NCI-H146 (cell line): ENCODE data around the gene DGCR8.

Source experiments
- DNase-seq: peaks from one replicate; lab custom pipeline; 2025; lab: John Stamatoyannopoulos, UW

The DGCR8 gene

DNA sequence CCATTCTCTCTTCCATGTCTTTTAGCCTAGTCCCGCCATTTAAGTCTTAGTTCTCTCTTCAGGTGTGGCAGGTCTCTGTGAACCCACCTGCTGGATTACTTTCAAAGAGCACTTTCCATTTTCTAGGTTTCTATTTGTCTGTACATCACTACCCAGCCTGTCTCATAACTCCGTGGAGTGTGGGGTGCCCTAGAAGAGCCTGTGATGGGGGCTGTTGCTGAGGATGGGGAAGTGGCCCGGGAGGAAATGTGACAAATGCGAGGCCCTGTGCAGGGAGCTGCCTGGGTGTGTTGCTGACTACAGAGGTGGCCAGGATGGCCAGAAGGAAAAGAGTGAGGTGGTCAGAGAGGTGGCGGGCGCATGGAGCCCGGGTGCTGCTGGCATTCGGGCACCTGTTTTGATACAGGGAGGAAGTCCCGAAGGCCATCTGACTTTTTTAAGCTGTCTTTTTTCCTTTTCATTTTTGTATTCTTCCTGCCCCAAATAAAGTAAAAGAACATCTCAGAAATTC lies 10.7 kb downstream of the DGCR8 start:
- DNase-seq: no peak

GRCh38 chr22:20091690-20092476 lies 11.8 kb downstream of the DGCR8 start:
- no peak for DNase-seq

DNA sequence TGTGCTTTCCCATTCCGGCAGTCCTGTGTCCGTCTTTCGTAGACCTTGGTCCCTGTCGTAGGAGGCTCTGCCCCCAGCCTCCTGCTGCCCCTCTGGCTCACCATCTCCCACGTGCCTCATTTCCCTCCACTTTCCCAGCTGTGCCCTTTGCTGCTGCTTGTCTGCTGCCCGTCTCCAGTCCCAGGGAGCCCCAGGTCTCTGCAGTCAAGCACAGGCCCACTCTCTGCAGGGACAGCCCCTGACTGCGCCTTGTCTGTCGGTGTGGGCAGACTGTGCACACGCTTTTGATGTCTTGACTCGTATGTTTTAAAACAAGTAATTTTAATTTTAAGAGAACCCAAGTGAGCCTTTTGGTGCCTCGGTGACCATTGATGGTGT lies 12.4 kb downstream of the DGCR8 start:
- DNase-seq: no peak

DNA sequence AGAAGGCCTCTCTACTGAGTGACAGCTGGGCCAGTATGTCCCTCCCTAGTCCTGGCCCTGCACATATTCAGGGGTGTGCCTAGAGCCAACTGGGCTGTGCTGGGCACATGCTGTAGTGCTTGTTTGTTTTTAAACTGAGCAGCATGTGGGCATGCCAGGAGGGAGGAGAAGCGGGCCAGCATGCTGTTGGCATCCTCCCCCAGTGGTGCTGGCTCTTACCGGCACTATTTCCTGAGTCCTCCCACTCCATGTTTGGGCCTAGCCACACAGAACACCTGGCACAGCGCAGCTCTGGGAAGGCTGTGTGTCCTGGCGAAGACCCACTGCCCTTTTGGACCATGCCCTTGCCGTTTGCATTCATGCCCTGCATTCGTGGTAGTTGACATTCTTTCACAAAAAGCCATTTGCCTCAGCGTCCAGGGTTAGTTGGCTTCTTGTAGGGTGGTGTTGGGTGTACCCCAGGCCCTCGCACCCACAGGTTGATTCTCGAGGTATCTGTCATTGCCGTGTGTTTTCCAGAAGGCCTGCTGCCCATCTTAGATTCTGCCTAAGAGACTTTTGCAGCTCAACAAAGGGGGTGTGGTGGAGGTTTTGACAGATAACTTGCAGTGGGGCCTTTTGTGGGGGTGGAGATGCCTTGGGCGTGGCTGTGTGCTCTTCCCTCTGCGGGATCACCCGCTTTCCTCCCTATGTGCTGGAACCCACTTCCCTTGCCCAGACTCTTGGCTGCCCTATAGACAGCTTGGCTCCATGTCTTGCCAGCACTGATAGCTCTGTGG lies 13.6 kb downstream of the DGCR8 start:
- DNase-seq: no peak

- DNase-seq: no peak
These were observed 14.3 kb downstream of the DGCR8 start for GRCh38 chr22:20094197-20094807.

DNA sequence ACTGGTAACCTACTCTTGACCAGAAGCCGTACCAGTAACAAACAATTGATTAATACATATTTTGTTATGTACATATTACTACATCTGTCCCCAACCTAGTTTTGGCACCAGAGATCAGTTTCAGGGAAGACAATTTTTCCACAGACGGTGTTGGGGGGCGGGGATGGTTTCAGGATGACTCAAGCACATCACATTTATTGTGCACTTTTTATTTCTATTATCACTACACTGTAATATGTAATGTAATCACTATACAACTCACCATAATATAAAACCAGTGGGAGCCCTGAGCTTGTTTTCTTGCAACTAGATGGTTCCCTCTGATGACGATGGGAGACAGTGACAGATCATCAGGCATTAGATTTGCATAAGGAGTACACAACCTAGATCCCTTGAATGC lies 15.5 kb downstream of the DGCR8 start:
- no peak for DNase-seq

DNA sequence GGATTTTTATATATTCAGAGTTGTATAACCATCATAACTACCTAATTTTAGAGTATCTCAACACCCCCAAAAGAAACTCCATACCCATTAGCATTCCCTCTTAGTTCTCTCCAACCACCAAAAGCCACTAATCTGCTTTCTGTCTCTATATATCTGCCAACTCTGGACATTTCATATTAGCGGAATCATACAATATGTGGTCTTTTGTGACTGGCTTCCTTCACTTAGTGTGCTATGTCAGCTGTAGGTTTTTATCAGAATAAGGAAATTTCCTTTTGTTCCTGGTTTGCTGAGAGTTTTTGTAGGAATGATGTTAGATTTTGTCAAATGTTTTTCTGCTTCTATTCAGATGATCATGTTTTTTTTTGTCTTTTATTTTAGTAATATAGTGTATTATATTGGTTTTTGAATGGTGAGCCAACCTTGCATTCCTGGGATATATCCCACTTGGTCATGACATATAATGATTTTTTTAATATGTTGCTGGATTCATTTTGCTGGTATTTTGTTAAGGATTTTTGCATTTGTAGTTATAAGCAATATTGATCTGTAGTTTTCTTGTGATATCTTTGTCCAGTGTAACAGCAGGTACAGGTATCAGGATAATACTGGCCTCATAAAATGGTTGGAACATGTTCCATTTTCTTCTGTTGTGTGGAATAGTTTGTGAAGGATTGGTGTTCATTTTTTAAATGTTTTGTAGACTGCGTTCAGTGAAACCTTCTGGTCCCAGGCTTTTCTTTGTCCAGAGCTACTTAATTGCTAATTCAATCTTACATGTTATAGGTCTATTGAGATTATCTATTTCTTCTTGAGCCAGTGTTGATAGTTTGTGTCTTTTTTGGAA lies 16.8 kb downstream of the DGCR8 start:
- no peak for DNase-seq

DNA sequence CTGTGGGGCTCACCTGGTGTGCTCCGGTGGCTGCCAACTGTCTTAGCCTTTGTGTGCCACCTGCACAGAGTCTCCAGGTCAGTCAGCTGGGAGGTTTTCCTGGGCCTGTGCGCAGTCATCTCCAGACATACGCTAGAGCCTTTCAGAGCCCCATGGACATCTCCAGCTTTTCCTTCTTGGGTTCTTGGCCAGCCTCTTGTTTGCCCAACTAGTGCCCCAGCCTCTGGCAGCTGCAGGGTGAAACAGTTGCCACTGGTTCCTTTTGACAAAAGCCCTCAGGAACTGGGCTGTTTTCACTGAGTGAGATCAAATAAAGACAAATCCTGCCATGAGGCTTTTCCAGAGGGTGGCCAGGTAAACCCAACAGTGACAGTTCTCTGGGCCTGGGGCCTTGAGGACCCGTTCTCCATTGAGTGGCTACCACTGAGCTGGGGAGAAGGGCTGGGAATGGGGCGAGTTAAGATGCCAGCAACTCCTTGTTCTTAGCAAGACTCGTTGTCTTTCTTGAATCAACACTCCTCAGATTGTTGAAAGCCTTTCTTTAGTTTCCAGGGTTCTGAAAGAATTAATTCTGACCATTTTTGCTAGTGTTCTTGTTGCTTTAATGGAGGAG lies 19.2 kb downstream of the DGCR8 start:
- DNase-seq: no peak

DNA sequence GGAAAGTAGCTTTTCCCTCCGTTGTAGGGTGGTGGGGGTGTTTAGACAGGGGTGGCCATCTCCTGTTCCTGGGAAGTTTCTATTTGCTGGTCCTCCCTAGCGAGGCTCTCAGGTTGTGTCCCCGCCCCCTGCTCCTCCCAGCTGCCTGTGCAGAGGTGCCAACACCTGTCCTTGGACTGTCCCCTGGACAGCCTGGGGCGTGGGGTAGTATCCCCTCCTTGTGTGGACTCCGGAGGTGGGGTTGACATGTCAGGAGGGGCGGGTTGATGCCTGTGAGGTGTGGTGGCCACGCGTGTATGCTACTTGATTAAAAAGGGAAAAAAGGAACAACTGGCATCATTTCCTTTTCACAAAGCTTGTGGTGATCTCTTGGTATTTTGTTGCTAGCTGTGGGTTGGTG lies 21.6 kb downstream of the DGCR8 start:
- no peak for DNase-seq

- no peak for DNase-seq
These were observed 22.3 kb downstream of the DGCR8 start for GRCh38 chr22:20102203-20102780.

GRCh38 chr22:20105456-20106204 lies 25.6 kb downstream of the DGCR8 start:
- DNase-seq: no peak

- no peak for DNase-seq
These were observed 26.3 kb downstream of the DGCR8 start for GRCh38 chr22:20106205-20106848.

DNA sequence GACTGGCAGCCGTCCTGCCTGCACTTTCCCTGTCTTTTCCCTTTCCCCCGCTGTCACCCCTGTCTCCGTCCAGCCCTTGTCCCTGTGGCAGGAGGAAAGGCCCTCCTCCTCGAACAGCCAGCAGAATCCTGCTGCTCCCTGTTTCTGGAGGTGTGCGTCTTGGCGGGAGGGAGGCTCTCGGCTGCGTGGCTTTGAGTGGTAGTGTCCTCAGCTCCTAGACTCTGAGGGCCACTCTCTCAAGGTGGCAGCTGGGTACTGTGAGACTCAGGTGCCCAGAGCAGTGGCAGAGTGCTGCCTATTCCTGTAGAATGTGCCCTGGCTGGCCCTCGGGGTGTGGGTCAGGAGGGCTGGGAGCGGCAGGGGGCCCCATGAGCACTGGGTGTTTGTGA lies 26.8 kb downstream of the DGCR8 start:
- DNase-seq: no peak

DNA sequence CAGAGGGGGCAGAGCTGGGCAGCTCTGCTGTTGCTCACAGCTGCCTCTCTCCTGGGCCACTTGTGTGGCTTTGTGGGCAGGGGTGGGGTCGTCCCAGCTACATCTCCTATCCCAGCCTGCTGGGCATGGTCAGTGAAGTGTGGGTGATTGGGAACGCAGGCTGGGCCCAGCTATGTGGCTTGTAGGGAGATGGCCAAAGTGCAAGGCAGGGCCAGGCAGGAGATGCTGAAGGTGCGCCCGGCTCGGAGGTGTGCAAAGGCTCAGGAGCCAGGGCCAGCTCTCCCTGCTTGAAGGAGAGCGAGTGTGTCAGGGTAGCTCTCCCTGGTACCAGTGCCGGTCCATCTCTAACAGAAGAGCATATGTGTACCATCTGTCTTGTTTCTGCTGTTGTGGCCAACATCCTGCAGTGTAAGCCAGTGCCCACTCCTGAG lies 27.4 kb downstream of the DGCR8 start:
- no peak for DNase-seq

DNA sequence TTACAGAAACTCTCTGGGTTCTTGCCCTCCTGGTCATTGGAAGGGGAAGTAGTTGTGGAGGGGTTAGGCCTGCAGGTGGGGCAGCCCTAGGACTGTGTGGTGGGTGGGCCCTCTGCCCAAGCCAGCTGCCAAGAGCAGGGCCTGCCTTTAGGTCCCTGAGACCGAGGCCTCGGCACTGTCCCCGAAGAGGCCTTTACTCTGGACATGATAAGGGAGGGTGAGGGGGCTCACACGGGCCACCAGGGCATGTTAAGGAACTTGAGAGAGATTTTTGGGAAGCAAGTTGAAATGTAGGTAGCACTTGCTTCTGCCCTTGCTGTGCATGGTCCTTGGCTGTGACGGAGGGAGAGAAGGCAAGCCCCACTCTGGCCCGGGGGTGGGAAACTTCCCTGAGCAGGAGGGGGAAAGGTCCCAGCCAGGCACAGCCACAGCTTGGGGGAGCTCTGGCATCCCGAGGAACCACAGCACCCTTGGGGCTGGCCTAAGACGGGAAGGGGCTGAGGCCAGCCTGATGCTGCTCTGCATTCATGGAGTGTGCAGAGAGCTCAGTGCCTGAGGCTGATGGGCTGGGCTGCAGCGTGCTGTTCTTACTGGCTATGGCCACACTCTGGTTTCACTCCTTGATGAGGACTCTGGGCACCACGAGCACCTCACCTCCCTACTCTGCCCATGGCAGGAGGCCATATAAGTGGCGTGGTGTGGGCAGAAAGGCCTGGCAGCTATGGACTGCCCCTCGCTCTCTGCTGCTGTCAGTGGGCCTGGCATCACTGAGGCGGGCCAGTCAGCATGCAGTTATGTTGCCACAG lies 28.1 kb downstream of the DGCR8 start:
- DNase-seq: no peak

DNA sequence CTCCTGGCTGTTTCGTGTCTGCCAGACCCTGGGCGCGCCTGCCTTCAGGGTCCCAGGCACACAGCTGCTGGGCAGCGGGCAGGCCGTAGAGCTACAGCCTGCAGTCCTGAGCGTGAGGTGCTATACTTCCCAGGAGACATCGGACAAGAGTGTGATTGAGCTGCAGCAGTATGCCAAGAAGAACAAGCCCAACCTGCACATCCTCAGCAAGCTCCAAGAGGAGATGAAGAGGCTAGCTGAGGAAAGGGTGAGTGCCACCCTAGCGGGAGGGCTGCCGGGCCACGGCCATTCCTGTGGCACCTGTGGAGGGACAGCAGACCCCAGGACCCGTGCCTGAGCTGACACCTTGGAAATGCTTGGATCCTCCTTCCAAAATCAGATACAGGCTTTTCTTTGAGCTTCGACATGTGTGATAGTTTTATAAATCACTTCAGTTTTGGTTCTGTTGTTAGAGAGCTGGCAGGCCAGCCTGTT lies 28.8 kb downstream of the DGCR8 start:
- DNase-seq: no peak

- no peak for DNase-seq
These were observed 29.6 kb downstream of the DGCR8 start for GRCh38 chr22:20109411-20110358.
